PC-3 (cell line): Measurements from ENCODE around the gene INTS4.
"Not testable (repeated sequence)": the region's sequence is repeated elsewhere in the genome, so short reads cannot be mapped to it uniquely, and the experiment has no call there.

Experiments used
- EZH2phosphoT487 ChIP-seq: fragments of 300-600 bp; sonication (generic); IDR thresholded peaks from 2 replicates; pipeline ENCODE4 v1.6.1; 2018; ENCODE audit warnings: mild to moderate bottlenecking, antibody characterized with exemption, low read length, borderline replicate concordance
- TF ChIP-seq, protein P1 (sequence below): fragments of 300-600 bp; sonication (generic); conservative IDR thresholded peaks from 2 replicates; pipeline ENCODE4 v1.5.1; 2017; ENCODE audit warnings: antibody characterized with exemption, low read depth, mild to moderate bottlenecking, low read length

DNA sequence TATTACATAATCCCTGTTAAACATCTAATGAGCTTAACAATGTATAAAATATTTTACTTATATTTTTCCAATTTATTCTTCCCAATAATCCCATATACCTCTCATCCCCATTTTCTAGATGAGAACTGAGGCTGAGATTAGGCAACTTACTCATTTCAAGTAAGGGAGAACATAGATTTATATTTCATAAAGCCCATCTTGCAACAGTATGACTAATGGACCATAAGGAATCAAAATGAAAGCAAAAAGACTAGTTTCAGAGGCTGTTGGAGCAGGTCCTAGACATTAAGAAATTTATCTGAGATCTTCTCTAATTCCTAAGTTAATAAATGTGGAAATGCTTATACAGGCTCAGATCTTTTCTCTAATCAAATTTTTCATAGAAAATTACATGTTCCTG lies 52.0 kb downstream of the INTS4 start:
- TF ChIP-seq, protein P1, sequence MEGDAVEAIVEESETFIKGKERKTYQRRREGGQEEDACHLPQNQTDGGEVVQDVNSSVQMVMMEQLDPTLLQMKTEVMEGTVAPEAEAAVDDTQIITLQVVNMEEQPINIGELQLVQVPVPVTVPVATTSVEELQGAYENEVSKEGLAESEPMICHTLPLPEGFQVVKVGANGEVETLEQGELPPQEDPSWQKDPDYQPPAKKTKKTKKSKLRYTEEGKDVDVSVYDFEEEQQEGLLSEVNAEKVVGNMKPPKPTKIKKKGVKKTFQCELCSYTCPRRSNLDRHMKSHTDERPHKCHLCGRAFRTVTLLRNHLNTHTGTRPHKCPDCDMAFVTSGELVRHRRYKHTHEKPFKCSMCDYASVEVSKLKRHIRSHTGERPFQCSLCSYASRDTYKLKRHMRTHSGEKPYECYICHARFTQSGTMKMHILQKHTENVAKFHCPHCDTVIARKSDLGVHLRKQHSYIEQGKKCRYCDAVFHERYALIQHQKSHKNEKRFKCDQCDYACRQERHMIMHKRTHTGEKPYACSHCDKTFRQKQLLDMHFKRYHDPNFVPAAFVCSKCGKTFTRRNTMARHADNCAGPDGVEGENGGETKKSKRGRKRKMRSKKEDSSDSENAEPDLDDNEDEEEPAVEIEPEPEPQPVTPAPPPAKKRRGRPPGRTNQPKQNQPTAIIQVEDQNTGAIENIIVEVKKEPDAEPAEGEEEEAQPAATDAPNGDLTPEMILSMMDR, result not testable (repeated sequence)
- TF ChIP-seq EZH2phosphoT487, result not testable (repeated sequence)
